NT2/D1 (cell line): ENCODE measurements around the gene NUMA1.
A peak's percentile ranks its signal among the peaks of the same experiment; 100 is the strongest.

Source experiments
- DNase-seq: peaks from one replicate; pipeline ENCODE4 v3.0.0-alpha.2; 2011; ENCODE audit warnings: low read depth, low spot score
- H3K27me3 ChIP-seq: 2 replicates; pipeline ENCODE4 v1.6.0; 2011; ENCODE audit warnings: mild to moderate bottlenecking; ENCODE audit not compliant: insufficient read length, insufficient read depth
- H3K36me3 ChIP-seq: 2 replicates; pipeline ENCODE4 v1.6.1; 2011; ENCODE audit warnings: mild to moderate bottlenecking, low read length, mixed read lengths; ENCODE audit not compliant: insufficient read depth, insufficient read length
- H3K4me1 ChIP-seq: 2 replicates; pipeline ENCODE4 v1.5.1; 2011; ENCODE audit not compliant: insufficient read depth, insufficient read length
- H3K4me3 ChIP-seq: 2 replicates; pipeline ENCODE4 v1.5.1; 2011; ENCODE audit warnings: low read depth; ENCODE audit not compliant: insufficient read length
- H3K9ac ChIP-seq: 2 replicates; pipeline ENCODE4 v1.6.0; 2011; ENCODE audit warnings: low read depth; ENCODE audit not compliant: insufficient read length
- H3K9me3 ChIP-seq: 2 replicates; pipeline ENCODE4 v1.5.1; 2011; ENCODE audit warnings: mild to moderate bottlenecking, low read length; ENCODE audit not compliant: insufficient read depth
- SUZ12 ChIP-seq: IDR thresholded peaks from 2 replicates; pipeline ENCODE4 v1.6.1; 2011; ENCODE audit not compliant: insufficient read length, insufficient read depth; ENCODE audit errors: extremely low read depth
- YY1 ChIP-seq: IDR thresholded peaks from 2 replicates; pipeline ENCODE4 v1.6.1; 2011; ENCODE audit not compliant: insufficient read length, insufficient read depth
- ZNF274 ChIP-seq: IDR thresholded peaks from 2 replicates; pipeline ENCODE4 v1.6.1; 2011; ENCODE audit warnings: mild to moderate bottlenecking, low read depth, low read length

The NUMA1 gene

GRCh38 chr11:72100009-72100408, 19.7 kb upstream of the NUMA1 start:
- TF ChIP-seq ZNF274 = no peak
- no peak for TF ChIP-seq YY1
- no peak for TF ChIP-seq SUZ12
- H3K36me3 ChIP-seq = peaks cover 64% of the 10 kb centered on the region
- no peaks in the 10 kb centered on the region for H3K4me1 ChIP-seq
- H3K9me3 ChIP-seq = no peaks in the 10 kb centered on the region
- DNase-seq = no peak
- no peaks in the 10 kb centered on the region for H3K27me3 ChIP-seq
- no peak overlapping the region for H3K4me3 ChIP-seq
- H3K9ac ChIP-seq = no peak overlapping the region

GRCh38 chr11:72098741-72099140, 18.4 kb upstream of the NUMA1 start:
- no peak overlapping the region for H3K4me3 ChIP-seq
- H3K9me3 ChIP-seq = no peaks in the 10 kb centered on the region
- no peaks in the 10 kb centered on the region for H3K27me3 ChIP-seq
- DNase-seq = no peak
- H3K9ac ChIP-seq = no peak overlapping the region
- H3K36me3 ChIP-seq = peaks cover 72% of the 10 kb centered on the region
- TF ChIP-seq YY1 (no peak), SUZ12 (no peak), ZNF274 (no peak)
- H3K4me1 ChIP-seq = no peaks in the 10 kb centered on the region

GRCh38 chr11:72091292-72091691, 10.9 kb upstream of the NUMA1 start:
- peak; percentile 63 for DNase-seq
- no peaks in the 10 kb centered on the region for H3K27me3 ChIP-seq
- TF ChIP-seq YY1 (no peak), ZNF274 (no peak), SUZ12 (no peak)

GRCh38 chr11:72088076-72088808, 7.9 kb upstream of the NUMA1 start:
- TF ChIP-seq SUZ12 = no peak
- no peak for TF ChIP-seq YY1
- TF ChIP-seq ZNF274 = no peak
- Histone ChIP-seq H3K9me3 (no peaks in the 10 kb centered on the region), H3K9ac (no peak overlapping the region), H3K4me1 (peaks cover 3% of the 10 kb centered on the region), H3K27me3 (no peaks in the 10 kb centered on the region), H3K4me3 (no peak overlapping the region), H3K36me3 (peaks cover 37% of the 10 kb centered on the region)
- DNase-seq = no peak

More at GRCh38 chr11:72091292-72091691, 10.9 kb upstream of the NUMA1 start:
- no peak overlapping the region for H3K9ac ChIP-seq
- H3K4me3 ChIP-seq = no peak overlapping the region
- peaks cover 3% of the 10 kb centered on the region for H3K4me1 ChIP-seq
- H3K9me3 ChIP-seq = no peaks in the 10 kb centered on the region
- peaks cover 53% of the 10 kb centered on the region for H3K36me3 ChIP-seq

- Histone ChIP-seq H3K9me3 (no peaks in the 10 kb centered on the region), H3K9ac (no peak overlapping the region), H3K4me1 (no peaks in the 10 kb centered on the region), H3K36me3 (peaks cover 28% of the 10 kb centered on the region), H3K4me3 (no peak overlapping the region), H3K27me3 (no peaks in the 10 kb centered on the region)
- no peak for DNase-seq
- no peak for TF ChIP-seq YY1
- no peak for TF ChIP-seq SUZ12
- TF ChIP-seq ZNF274 = no peak
Observed at GRCh38 chr11:72085621-72086351, 5.4 kb upstream of the NUMA1 start.

- DNase-seq = no peak
- H3K4me1 ChIP-seq = no peaks in the 10 kb centered on the region
- H3K4me3 ChIP-seq = no peak overlapping the region
- peaks cover 20% of the 10 kb centered on the region for H3K36me3 ChIP-seq
- H3K9me3 ChIP-seq = no peaks in the 10 kb centered on the region
- TF ChIP-seq YY1 (no peak), SUZ12 (no peak), ZNF274 (no peak)
- H3K27me3 ChIP-seq = no peaks in the 10 kb centered on the region
- no peak overlapping the region for H3K9ac ChIP-seq
Observed at GRCh38 chr11:72084965-72085364, 4.6 kb upstream of the NUMA1 start.

- DNase-seq = no peak
- no peaks in the 10 kb centered on the region for H3K4me1 ChIP-seq
- no peaks in the 10 kb centered on the region for H3K9me3 ChIP-seq
- no peak overlapping the region for H3K9ac ChIP-seq
- TF ChIP-seq ZNF274 (no peak), SUZ12 (no peak), YY1 (no peak)
- H3K36me3 ChIP-seq = peaks cover 16% of the 10 kb centered on the region
- H3K4me3 ChIP-seq = no peak overlapping the region
- H3K27me3 ChIP-seq = no peaks in the 10 kb centered on the region
Observed at GRCh38 chr11:72084076-72084475, 3.7 kb upstream of the NUMA1 start.
